Measurements from ENCODE around the gene SLC44A2.

The SLC44A2 gene

GRCh38 chr19:10587022-10587838 is 38.1 kb upstream of the SLC44A2 start, which contains the start of gene AP1M2:
AP1M2 (minus strand) TSS chr19:10587312; CDS start chr19:10587231, 81 bp downstream.
- no peak for TF ChIP-seq CTCF (conservative IDR thresholded peaks at IDR 0.05; ENCODE audit: low read depth, low read length)
- no peak for DNase-seq (ENCODE audit: low read depth)
- H3K4me3 ChIP-seq (ENCODE audit: low read length): no peak within 1 kb of the TSS

- no peak for TF ChIP-seq CTCF (conservative IDR thresholded peaks at IDR 0.05; ENCODE audit: low read depth, low read length)
- DNase-seq (ENCODE audit: low read depth): no peak
- no peak overlapping the region for H3K4me3 ChIP-seq (ENCODE audit: low read length)
Measured at GRCh38 chr19:10587839-10588150, 37.6 kb upstream of the SLC44A2 start.

GRCh38 chr19:10593148-10593547 is 32.2 kb upstream of the SLC44A2 start:
- no peak for DNase-seq (ENCODE audit: low read depth)
- H3K4me3 ChIP-seq (ENCODE audit: low read length): no peak overlapping the region
- no peak for TF ChIP-seq CTCF (conservative IDR thresholded peaks at IDR 0.05; ENCODE audit: low read depth, low read length)

- no peak for DNase-seq (ENCODE audit: low read depth)
Measured at GRCh38 chr19:10593820-10594637, 31.3 kb upstream of the SLC44A2 start.

GRCh38 chr19:10600149-10600548 is 25.2 kb upstream of the SLC44A2 start:
- no peak for TF ChIP-seq CTCF (conservative IDR thresholded peaks at IDR 0.05; ENCODE audit: low read depth, low read length)
- DNase-seq (ENCODE audit: low read depth): no peak

More at GRCh38 chr19:10593820-10594637, 31.3 kb upstream of the SLC44A2 start:
- no peak for TF ChIP-seq CTCF (conservative IDR thresholded peaks at IDR 0.05; ENCODE audit: low read depth, low read length)
- no peak overlapping the region for H3K4me3 ChIP-seq (ENCODE audit: low read length)

GRCh38 chr19:10601999-10602329 is 23.4 kb upstream of the SLC44A2 start:
- peak overlapping the region; percentile 24 for H3K4me3 ChIP-seq (ENCODE audit: low read length)
- TF ChIP-seq CTCF (conservative IDR thresholded peaks at IDR 0.05; ENCODE audit: low read depth, low read length): no peak

More at GRCh38 chr19:10600149-10600548, 25.2 kb upstream of the SLC44A2 start:
- no peak overlapping the region for H3K4me3 ChIP-seq (ENCODE audit: low read length)

More at GRCh38 chr19:10601999-10602329, 23.4 kb upstream of the SLC44A2 start:
- DNase-seq (ENCODE audit: low read depth): no peak
